Neutrophil (primary cell): ENCODE results near the gene VAMP1.

Source experiments
- H3K27ac ChIP-seq: fragments of 200-600 bp; sonication (generic); 2 replicates; pipeline ENCODE4 v1.5.1; 2016; ENCODE audit warnings: mild to moderate bottlenecking, moderate library complexity
- H3K27me3 ChIP-seq: fragments of 200-600 bp; sonication (generic); 2 replicates; pipeline ENCODE4 v1.6.0; 2016; ENCODE audit warnings: mild to moderate bottlenecking
- H3K36me3 ChIP-seq: fragments of 200-600 bp; sonication (generic); 2 replicates; pipeline ENCODE4 v1.5.1; 2017
- H3K4me1 ChIP-seq, 2 experiments: fragments of 200-600 bp in 1 of 2; sonication (generic) in 1 of 2; 1 replicate in 1 of 2; 2 replicates in 1 of 2; pipeline versions ENCODE4 v1.5.1 to v1.6.1; 2013 to 2016; ENCODE audit warnings: low read depth in 1 of 2, low read length in 1 of 2, mild to moderate bottlenecking in 1 of 2, moderate library complexity in 1 of 2; ENCODE audit not compliant: control insufficient read depth in 1 of 2, insufficient read depth in 1 of 2
- H3K4me3 ChIP-seq, 2 experiments: fragments of 200-600 bp in 1 of 2; sonication (generic) in 1 of 2; 1 replicate in 1 of 2; 2 replicates in 1 of 2; pipeline ENCODE4 v1.5.1; 2013 to 2016; ENCODE audit warnings: low read depth in 1 of 2, low read length in 1 of 2, mild to moderate bottlenecking in 1 of 2, moderate library complexity in 1 of 2
- H3K9me3 ChIP-seq: fragments of 200-600 bp; sonication (generic); 2 replicates; pipeline ENCODE4 v1.5.1; 2016
- TF ChIP-seq, protein P1 (sequence below): fragments of 200-600 bp; sonication (generic); IDR thresholded peaks from 2 replicates; pipeline ENCODE4 v1.5.1; 2016; ENCODE audit warnings: antibody characterized with exemption

The VAMP1 gene

DNA sequence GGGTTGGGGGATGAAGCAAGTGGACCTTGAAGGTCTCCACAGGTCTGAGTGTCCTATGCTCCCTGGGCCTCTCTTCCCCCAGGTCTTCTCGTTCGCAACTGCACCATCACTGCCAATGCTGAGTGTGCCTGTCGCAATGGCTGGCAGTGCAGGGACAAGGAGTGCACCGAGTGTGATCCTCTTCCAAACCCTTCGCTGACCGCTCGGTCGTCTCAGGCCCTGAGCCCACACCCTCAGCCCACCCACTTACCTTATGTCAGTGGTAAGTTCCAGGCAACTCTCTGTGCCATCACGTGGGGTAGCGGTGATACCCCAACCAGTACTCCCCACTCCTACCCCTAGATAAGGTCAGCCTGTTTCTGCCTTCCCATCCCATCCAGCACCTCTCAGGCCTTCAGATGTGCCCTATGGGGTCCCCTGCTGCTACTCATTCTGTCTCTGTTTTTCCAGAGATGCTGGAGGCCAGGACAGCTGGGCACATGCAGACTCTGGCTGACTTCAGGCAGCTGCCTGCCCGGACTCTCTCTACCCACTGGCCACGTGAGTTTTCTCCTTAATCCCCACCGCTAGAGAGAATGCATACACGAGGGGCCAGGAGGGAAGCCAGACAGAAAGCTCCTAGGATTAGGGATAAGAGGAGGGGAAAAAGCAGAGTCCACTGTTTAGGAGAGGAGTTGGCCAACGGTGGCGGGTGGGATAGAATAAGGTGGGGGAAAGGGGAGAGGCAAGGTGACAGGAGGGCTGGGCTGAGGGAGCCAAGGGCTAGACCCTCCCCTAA is 20.2 kb downstream of the VAMP1 start:
- Histone ChIP-seq H3K9me3 (no peaks in the 10 kb centered on the region), H3K4me1 (peaks cover 24 to 29% of the 10 kb centered on the region in 2 experiments), H3K36me3 (peaks cover 23% of the 10 kb centered on the region), H3K27ac (peak overlapping the region; percentile 93), H3K27me3 (no peaks in the 10 kb centered on the region), H3K4me3 (peak overlapping the region; percentile 79 to 87)
- TF ChIP-seq, protein P1, sequence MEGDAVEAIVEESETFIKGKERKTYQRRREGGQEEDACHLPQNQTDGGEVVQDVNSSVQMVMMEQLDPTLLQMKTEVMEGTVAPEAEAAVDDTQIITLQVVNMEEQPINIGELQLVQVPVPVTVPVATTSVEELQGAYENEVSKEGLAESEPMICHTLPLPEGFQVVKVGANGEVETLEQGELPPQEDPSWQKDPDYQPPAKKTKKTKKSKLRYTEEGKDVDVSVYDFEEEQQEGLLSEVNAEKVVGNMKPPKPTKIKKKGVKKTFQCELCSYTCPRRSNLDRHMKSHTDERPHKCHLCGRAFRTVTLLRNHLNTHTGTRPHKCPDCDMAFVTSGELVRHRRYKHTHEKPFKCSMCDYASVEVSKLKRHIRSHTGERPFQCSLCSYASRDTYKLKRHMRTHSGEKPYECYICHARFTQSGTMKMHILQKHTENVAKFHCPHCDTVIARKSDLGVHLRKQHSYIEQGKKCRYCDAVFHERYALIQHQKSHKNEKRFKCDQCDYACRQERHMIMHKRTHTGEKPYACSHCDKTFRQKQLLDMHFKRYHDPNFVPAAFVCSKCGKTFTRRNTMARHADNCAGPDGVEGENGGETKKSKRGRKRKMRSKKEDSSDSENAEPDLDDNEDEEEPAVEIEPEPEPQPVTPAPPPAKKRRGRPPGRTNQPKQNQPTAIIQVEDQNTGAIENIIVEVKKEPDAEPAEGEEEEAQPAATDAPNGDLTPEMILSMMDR, result no peak

DNA sequence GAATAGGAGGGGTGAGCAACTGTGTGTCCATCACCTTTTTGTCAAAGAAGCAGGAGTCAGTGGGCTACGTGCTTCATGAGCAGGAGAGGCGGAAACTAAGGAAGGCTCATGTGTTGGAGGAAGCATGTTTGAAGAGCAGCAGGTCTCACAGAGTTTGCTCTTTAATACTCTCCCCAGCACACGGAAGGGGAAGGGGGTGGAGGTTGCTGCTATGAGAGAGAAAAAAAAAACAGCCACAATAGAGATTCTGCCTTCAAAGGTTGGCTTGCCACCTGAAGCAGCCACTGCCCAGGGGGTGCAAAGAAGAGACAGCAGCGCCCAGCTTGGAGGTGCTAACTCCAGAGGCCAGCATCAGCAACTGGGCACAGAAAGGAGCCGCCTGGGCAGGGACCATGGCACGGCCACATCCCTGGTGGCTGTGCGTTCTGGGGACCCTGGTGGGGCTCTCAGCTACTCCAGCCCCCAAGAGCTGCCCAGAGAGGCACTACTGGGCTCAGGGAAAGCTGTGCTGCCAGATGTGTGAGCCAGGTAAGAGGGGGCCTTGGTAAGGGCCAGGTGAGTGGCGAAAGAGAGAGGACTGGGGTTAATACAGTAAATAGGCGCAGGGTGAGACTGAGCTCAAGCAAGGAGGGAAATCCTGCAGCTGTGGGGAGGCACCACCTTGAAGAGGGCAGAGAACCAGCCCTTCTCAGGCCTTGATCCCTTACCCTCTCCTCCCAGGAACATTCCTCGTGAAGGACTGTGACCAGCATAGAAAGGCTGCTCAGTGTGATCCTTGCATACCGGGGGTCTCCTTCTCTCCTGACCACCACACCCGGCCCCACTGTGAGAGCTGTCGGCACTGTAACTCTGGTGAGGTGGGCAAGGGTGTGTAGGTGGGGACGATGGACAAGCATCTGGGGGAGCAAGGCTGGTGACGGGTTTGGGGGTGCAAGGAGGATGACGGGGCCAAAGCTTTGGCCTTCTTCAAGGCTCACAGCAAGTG is 25.5 kb downstream of the VAMP1 start, which contains the start of gene CD27:
CD27 (plus strand) TSS at position 252 of the 985 bp plus-strand sequence; CDS start at position 393, 141 bp downstream.
- Histone ChIP-seq H3K27ac (no peak within 1 kb of the TSS), H3K36me3 (no peaks in the 10 kb centered on the region), H3K27me3 (no peaks in the 10 kb centered on the region), H3K4me1 (no peaks in the 10 kb centered on the region), H3K4me3 (no peak within 1 kb of the TSS), H3K9me3 (no peaks in the 10 kb centered on the region)
- TF ChIP-seq, protein P1, result no peak

DNA sequence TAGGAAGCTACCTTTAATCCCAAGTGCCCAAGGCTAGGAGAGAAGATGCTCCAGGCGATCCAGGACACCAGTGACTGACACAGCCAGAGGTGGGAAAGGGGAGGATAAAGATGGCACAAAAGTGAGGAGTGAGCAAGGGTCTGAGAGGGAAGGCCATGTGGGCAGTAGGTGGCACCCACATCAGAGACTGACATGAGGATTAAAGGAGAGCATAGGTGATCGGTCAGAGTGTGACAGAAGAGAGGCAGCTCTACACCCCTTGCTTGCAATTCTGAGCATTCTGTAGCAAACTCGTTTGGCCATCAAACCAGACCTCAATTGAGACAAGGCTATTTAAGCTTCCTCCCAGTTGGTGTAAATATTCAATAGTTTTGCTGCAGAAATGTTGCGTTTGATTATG is 26.4 kb downstream of the VAMP1 start:
- Histone ChIP-seq H3K9me3 (no peaks in the 10 kb centered on the region), H3K27me3 (no peaks in the 10 kb centered on the region), H3K4me3 (no peak overlapping the region), H3K4me1 (no peaks in the 10 kb centered on the region), H3K27ac (no peak overlapping the region), H3K36me3 (no peaks in the 10 kb centered on the region)
- TF ChIP-seq, protein P1, result no peak

DNA sequence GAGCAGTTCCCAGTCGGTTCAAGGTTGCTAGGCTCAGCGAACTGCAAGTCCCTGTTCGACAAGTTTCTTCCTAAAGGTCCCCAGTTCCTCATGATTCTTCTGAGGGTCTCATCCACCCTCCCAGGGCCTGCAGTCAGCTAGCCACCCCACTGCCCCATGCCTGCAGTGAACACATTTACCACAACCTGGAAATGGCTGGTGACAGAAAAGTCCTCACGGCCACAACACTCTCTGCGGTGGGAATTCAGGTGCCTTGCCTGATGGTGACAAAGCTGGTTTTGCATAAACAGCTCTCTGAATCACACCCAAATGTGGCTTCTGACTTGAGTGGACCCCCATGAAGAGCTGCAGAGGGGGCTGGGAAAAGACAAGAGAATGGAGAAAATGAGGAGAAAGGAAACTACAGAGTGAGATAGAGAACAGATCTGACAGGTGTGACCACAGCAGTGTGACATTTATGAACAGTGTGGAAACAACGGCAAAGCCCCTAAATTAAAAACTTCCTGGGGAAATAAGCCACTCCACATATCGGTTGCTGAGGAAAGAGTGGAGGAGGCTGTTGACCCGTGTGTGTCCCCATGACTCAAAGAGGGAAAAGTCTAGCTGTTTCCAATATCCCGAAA is 27.0 kb downstream of the VAMP1 start:
- Histone ChIP-seq H3K36me3 (no peaks in the 10 kb centered on the region), H3K27me3 (no peaks in the 10 kb centered on the region), H3K9me3 (no peaks in the 10 kb centered on the region), H3K4me1 (no peaks in the 10 kb centered on the region), H3K4me3 (no peak overlapping the region), H3K27ac (no peak overlapping the region)
- TF ChIP-seq, protein P1, result no peak

DNA sequence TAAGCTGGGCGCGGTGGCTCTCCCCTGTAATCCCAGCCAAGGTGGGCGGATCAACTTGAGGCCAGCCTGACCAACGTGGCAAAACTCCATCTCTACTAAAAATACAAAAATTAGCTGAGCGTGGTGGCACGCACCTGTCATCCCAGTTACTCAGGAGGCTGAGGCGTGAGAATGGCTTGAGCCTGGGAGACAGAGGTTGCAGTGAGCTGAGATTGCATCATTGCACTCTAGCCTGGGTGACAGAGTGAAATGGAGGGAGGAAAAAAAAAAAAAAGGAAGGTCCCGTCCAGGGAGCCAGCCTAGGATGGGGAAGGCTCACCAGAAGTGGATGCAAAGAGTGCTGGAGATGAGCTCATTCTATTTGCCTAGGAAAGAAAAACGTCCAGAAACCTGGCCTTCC is 27.6 kb downstream of the VAMP1 start:
- Histone ChIP-seq H3K4me1 (no peaks in the 10 kb centered on the region), H3K27ac (no peak overlapping the region), H3K4me3 (no peak overlapping the region), H3K36me3 (no peaks in the 10 kb centered on the region), H3K9me3 (no peaks in the 10 kb centered on the region), H3K27me3 (no peaks in the 10 kb centered on the region)
- TF ChIP-seq, protein P1, result no peak
